IPS-18a (cell line): ENCODE measurements around the gene DCAKD.

ENCODE experiments used
- H3K27ac ChIP-seq: one replicate; pipeline ENCODE4 v1.5.1; 2013; ENCODE audit warnings: low read length
- H3K27me3 ChIP-seq: one replicate; pipeline ENCODE4 v1.6.1; 2013; ENCODE audit warnings: mild to moderate bottlenecking, low read length; ENCODE audit not compliant: control insufficient read depth, insufficient read depth
- H3K36me3 ChIP-seq: one replicate; pipeline ENCODE4 v1.6.1; 2013; ENCODE audit warnings: low read depth, low read length; ENCODE audit not compliant: control insufficient read depth
- H3K4me1 ChIP-seq: one replicate; pipeline ENCODE4 v1.6.1; 2013; ENCODE audit warnings: low read depth, low read length; ENCODE audit not compliant: control insufficient read depth
- H3K4me3 ChIP-seq: one replicate; pipeline ENCODE4 v1.5.1; 2013; ENCODE audit warnings: low read length
- H3K9ac ChIP-seq: one replicate; pipeline ENCODE4 v1.6.1; 2013; ENCODE audit warnings: mild to moderate bottlenecking, low read length, moderate library complexity
- H3K9me3 ChIP-seq: one replicate; pipeline ENCODE4 v1.6.1; 2013; ENCODE audit warnings: low read depth, low read length; ENCODE audit not compliant: control insufficient read depth

DCAKD gene

DNA sequence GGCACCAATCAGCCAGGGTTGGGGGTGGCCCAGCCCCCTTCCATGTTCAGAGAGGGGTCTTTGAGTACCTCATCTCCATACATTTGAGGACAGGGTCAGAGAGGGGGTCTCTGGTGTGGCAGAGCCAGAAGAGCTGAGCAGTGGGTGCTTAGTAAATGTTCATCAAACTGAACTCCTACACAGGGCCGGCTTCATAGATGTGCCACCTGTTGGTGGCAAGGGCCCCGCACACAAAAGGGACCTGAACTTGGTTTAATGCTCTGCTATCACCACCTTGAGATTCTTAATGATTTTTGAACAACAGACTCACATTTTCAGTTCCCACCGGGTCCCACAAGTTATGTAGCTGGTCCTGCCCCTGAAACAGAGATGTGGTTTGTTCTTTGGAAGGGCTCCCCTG is 74.4 kb downstream of the DCAKD start:
- Histone ChIP-seq H3K4me1 (peaks cover 4% of the 10 kb centered on the region), H3K9ac (no peak overlapping the region), H3K27ac (no peak overlapping the region), H3K27me3 (no peaks in the 10 kb centered on the region), H3K9me3 (no peaks in the 10 kb centered on the region), H3K36me3 (no peaks in the 10 kb centered on the region), H3K4me3 (no peak overlapping the region)

DNA sequence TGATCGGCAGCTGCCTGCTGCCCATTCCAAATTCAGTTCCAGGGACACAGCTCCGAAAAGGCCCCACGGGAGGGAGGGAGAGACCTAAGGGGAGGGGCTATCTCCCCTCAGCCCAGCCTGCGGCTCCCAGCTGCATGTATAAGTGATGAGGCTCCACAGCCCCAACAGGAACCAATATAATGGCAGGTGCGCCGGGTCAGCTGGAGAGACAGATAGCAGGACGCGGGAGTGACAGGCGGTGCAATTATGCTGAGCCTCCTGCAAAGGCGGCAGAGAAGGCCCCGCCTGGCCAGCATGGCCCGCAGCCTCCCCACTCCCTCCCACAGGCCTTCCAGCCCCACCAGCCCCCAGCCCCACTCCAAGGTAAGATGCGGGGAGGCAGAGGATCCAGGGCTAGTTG is 75.2 kb downstream of the DCAKD start:
- H3K36me3 ChIP-seq = no peaks in the 10 kb centered on the region
- no peak overlapping the region for H3K9ac ChIP-seq
- H3K9me3 ChIP-seq = no peaks in the 10 kb centered on the region
- peaks cover 4% of the 10 kb centered on the region for H3K27me3 ChIP-seq
- H3K27ac ChIP-seq = no peak overlapping the region
- no peak overlapping the region for H3K4me3 ChIP-seq
- peaks cover 13% of the 10 kb centered on the region for H3K4me1 ChIP-seq
